Lower lobe of right lung (tissue), 2 donors: Measurements from ENCODE around the gene GALP. TPM values are rescaled to one million over a fixed set of nuclear protein-coding genes. Genes with fewer than 3 reads are reported as not detected.
"Not testable (repeated sequence)": the region's sequence is repeated elsewhere in the genome, so short reads cannot be mapped to it uniquely, and the experiment has no call there.

Experiments
- ATAC-seq, 2 donors: fragments of 200-7000 bp; cut with Tn5 transposase; one replicate each; pipeline ENCODE4 v1.9.1; 2020 to 2022; ENCODE audit warnings: mild to moderate bottlenecking in 2 of 2, moderate library complexity in 2 of 2
- DNase-seq: peaks from one replicate; pipeline ENCODE4 v3.0.0-alpha.2; 2020
- H3K27ac ChIP-seq: fragments of 200-600 bp; one replicate; pipeline ENCODE4 v1.8.0; 2022
- H3K27me3 ChIP-seq: fragments of 200-600 bp; one replicate; pipeline ENCODE4 v1.8.0; 2022; ENCODE audit warnings: low read depth
- H3K36me3 ChIP-seq: fragments of 200-600 bp; one replicate; pipeline ENCODE4 v1.8.0; 2022; ENCODE audit warnings: mild to moderate bottlenecking
- H3K4me1 ChIP-seq: fragments of 200-600 bp; one replicate; pipeline ENCODE4 v1.8.0; 2022
- H3K4me3 ChIP-seq: fragments of 200-600 bp; one replicate; pipeline ENCODE4 v1.8.0; 2022; ENCODE audit warnings: mild to moderate bottlenecking
- H3K9me3 ChIP-seq: fragments of 200-600 bp; one replicate; pipeline ENCODE4 v1.8.0; 2022
- CTCF ChIP-seq: fragments of 200-600 bp; IDR thresholded peaks from one replicate; pipeline ENCODE4 v1.8.0; 2022; ENCODE audit warnings: antibody characterized with exemption, mild to moderate bottlenecking
- intact Hi-C: fragments of 100-400 bp; cut with DNase I; formaldehyde crosslinking; loops from one replicate; pipeline ENCODE4 v1.11.0; 2022
- total RNA-seq: library from RNA; stranded (reverse); fragmentation: NEBNext Ultra II Directional; extraction: Animal tissue kit (Norgen Biotek cat#: 25700); gene quantifications from one replicate; pipeline ENCODE4 v1.2.1, GENCODE V29; 2021
- donor health status: DM: no; HTN: yes; CAD: no; lungs with severe emphysema.

Gene GALP
- total RNA-seq, 1 donor from 2014 or later, result not detected

- H3K27ac ChIP-seq, result no peak overlapping the region
- no peak for ATAC-seq
- no peaks in the 10 kb centered on the region for H3K9me3 ChIP-seq
- DNase-seq, result no peak
- intact Hi-C loops, result no loop called here
- no peaks in the 10 kb centered on the region for H3K27me3 ChIP-seq
- H3K36me3 ChIP-seq, result no peaks in the 10 kb centered on the region
- no peak overlapping the region for H3K4me3 ChIP-seq
- no peak for TF ChIP-seq CTCF
- no peaks in the 10 kb centered on the region for H3K4me1 ChIP-seq
These were observed 18.3 kb downstream of the GALP start for GRCh38 chr19:56193981-56194640.

- not testable (repeated sequence) for DNase-seq, ATAC-seq
These were observed 21.8 kb downstream of the GALP start, which contains the start of gene ZSCAN5B for GRCh38 chr19:56197646-56198045. TSS of gene ZSCAN5B (minus strand) at chr19:56197783. CDS start at chr19:56193052, 4,731 bp downstream.

GRCh38 chr19:56199687-56200086 lies 23.9 kb downstream of the GALP start:
- H3K36me3 ChIP-seq, result no peaks in the 10 kb centered on the region
- H3K4me3 ChIP-seq, result no peak overlapping the region
- no peaks in the 10 kb centered on the region for H3K27me3 ChIP-seq
- DNase-seq, result no peak
- no peak for ATAC-seq
- intact Hi-C loops, result no loop called here
- H3K27ac ChIP-seq, result no peak overlapping the region
- H3K9me3 ChIP-seq, result no peaks in the 10 kb centered on the region
- no peak for TF ChIP-seq CTCF
- no peaks in the 10 kb centered on the region for H3K4me1 ChIP-seq

More at GRCh38 chr19:56197646-56198045, 21.8 kb downstream of the GALP start, which contains the start of gene ZSCAN5B:
- H3K4me1 ChIP-seq, H3K4me3 ChIP-seq, H3K27me3 ChIP-seq, H3K36me3 ChIP-seq, intact Hi-C loops, H3K9me3 ChIP-seq, H3K27ac ChIP-seq: not testable (repeated sequence)

- DNase-seq, result no peak
- intact Hi-C loops, result no loop called here
- Histone ChIP-seq H3K36me3 (no peaks in the 10 kb centered on the region), H3K4me1 (no peaks in the 10 kb centered on the region), H3K9me3 (no peaks in the 10 kb centered on the region), H3K4me3 (no peak within 1 kb of the TSS), H3K27me3 (no peaks in the 10 kb centered on the region), H3K27ac (no peak within 1 kb of the TSS)
- TF ChIP-seq CTCF, result no peak
- no peak for ATAC-seq
These were observed 26.2 kb downstream of the GALP start, which contains the start of gene ZSCAN5C for GRCh38 chr19:56201973-56202372. TSS of gene ZSCAN5C (plus strand) at chr19:56202273. CDS start at chr19:56205914, 3,641 bp downstream.

GRCh38 chr19:56207581-56207980 lies 31.8 kb downstream of the GALP start:
- ATAC-seq, intact Hi-C loops: not testable (repeated sequence)

GRCh38 chr19:56209091-56209490 lies 33.3 kb downstream of the GALP start:
- Histone ChIP-seq H3K9me3 (no peaks in the 10 kb centered on the region), H3K4me3 (no peak overlapping the region), H3K36me3 (no peaks in the 10 kb centered on the region), H3K27ac (no peak overlapping the region), H3K4me1 (no peaks in the 10 kb centered on the region), H3K27me3 (no peaks in the 10 kb centered on the region)
- TF ChIP-seq CTCF, result no peak
- intact Hi-C loops, result no loop called here
- ATAC-seq (no peak), DNase-seq (no peak)

More at GRCh38 chr19:56207581-56207980, 31.8 kb downstream of the GALP start:
- not testable (repeated sequence) for H3K9me3 ChIP-seq, H3K27ac ChIP-seq, H3K4me3 ChIP-seq, H3K36me3 ChIP-seq, DNase-seq, H3K27me3 ChIP-seq, H3K4me1 ChIP-seq

GRCh38 chr19:56210036-56210435 lies 34.2 kb downstream of the GALP start:
- H3K27me3 ChIP-seq, ATAC-seq, H3K4me1 ChIP-seq, H3K27ac ChIP-seq, DNase-seq, H3K9me3 ChIP-seq, H3K4me3 ChIP-seq, intact Hi-C loops, H3K36me3 ChIP-seq: not testable (repeated sequence)
